Measurements from ENCODE around the gene GBF1.

GRCh38 chr10:102268375-102268888, 23.1 kb downstream of the GBF1 start:
- TF ChIP-seq, protein P1, sequence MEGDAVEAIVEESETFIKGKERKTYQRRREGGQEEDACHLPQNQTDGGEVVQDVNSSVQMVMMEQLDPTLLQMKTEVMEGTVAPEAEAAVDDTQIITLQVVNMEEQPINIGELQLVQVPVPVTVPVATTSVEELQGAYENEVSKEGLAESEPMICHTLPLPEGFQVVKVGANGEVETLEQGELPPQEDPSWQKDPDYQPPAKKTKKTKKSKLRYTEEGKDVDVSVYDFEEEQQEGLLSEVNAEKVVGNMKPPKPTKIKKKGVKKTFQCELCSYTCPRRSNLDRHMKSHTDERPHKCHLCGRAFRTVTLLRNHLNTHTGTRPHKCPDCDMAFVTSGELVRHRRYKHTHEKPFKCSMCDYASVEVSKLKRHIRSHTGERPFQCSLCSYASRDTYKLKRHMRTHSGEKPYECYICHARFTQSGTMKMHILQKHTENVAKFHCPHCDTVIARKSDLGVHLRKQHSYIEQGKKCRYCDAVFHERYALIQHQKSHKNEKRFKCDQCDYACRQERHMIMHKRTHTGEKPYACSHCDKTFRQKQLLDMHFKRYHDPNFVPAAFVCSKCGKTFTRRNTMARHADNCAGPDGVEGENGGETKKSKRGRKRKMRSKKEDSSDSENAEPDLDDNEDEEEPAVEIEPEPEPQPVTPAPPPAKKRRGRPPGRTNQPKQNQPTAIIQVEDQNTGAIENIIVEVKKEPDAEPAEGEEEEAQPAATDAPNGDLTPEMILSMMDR (IDR thresholded peaks at IDR 0.05): no peak
- no peak for TF ChIP-seq POLR2A (IDR thresholded peaks at IDR 0.05)
